Thyroid gland (tissue), 4 donors: ENCODE data around the gene LAMC1.

Source experiments
- POLR2A ChIP-seq, 2 donors: fragments of 450-650 bp; IDR thresholded peaks; one replicate each; pipeline ENCODE4 v1.6.1; 2017; ENCODE audit warnings: antibody characterized with exemption in 2 of 2, mild to moderate bottlenecking in 2 of 2, moderate library complexity in 1 of 2
- TF ChIP-seq, protein P1 (sequence below), 6 experiments: fragments of 200-600 bp in 3 of 6; fragments of 450-650 bp in 3 of 6; sonication (generic) in 3 of 6; IDR thresholded peaks; one replicate each; pipeline ENCODE4 v1.5.1; 2016 to 2019; ENCODE audit warnings: antibody characterized with exemption in 6 of 6, mild to moderate bottlenecking in 2 of 6, inconsistent platforms in 1 of 6, moderate library complexity in 1 of 6

DNA sequence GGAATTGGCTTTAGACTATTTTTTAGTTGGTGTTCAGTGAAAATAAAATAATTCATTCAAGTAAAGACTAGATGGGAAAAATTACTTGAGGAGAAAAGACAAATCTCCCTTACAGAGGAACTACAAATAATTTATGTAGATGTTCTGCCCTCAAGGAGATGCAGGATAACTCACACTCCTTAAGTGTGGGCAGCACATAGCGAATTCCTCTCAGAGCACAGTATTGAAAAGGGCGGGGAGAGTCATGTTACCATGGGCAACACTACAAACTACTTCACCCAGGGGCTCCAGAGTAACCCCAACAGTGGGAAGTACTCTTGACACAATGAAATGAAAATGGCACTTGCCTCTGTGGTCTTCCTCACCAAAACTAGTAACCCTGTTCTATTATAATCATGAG is 142.2 kb downstream of the LAMC1 start:
- TF ChIP-seq, protein P1, sequence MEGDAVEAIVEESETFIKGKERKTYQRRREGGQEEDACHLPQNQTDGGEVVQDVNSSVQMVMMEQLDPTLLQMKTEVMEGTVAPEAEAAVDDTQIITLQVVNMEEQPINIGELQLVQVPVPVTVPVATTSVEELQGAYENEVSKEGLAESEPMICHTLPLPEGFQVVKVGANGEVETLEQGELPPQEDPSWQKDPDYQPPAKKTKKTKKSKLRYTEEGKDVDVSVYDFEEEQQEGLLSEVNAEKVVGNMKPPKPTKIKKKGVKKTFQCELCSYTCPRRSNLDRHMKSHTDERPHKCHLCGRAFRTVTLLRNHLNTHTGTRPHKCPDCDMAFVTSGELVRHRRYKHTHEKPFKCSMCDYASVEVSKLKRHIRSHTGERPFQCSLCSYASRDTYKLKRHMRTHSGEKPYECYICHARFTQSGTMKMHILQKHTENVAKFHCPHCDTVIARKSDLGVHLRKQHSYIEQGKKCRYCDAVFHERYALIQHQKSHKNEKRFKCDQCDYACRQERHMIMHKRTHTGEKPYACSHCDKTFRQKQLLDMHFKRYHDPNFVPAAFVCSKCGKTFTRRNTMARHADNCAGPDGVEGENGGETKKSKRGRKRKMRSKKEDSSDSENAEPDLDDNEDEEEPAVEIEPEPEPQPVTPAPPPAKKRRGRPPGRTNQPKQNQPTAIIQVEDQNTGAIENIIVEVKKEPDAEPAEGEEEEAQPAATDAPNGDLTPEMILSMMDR (IDR thresholded peaks at IDR 0.05) = no peak
- no peak for TF ChIP-seq POLR2A (IDR thresholded peaks at IDR 0.05)
